GM18517 (cell line): ENCODE data around the gene DDA1.
"Not testable (repeated sequence)": the region's sequence is repeated elsewhere in the genome, so short reads cannot be mapped to it uniquely, and the experiment has no call there.

ENCODE experiments used
- ATAC-seq: cut with Tn5 transposase; IDR thresholded peaks from one replicate; pipeline ENCODE4 v1.9.1; 2021; ENCODE audit warnings: mild to moderate bottlenecking, moderate library complexity; ENCODE audit not compliant: unreplicated experiment

Gene DDA1

DNA sequence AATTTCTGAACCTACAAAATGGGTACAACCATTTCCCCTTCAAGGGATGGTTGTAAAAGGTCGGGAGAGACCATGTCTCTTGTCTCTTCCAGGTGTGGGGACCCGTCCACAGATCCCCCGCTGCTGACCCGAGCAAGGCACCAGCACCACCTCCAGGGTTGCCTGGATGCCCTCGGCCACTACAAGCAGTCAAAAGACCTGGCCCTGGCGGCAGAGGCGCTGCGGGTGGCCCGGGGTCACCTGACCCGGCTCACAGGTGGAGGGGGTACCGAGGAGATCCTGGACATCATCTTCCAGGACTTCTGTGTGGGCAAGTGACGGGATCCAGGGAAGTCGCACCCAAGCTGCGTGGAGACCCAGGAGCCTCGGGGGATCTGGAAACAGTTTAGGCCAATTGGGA lies 32.0 kb downstream of the DDA1 start:
- ATAC-seq: no peak

DNA sequence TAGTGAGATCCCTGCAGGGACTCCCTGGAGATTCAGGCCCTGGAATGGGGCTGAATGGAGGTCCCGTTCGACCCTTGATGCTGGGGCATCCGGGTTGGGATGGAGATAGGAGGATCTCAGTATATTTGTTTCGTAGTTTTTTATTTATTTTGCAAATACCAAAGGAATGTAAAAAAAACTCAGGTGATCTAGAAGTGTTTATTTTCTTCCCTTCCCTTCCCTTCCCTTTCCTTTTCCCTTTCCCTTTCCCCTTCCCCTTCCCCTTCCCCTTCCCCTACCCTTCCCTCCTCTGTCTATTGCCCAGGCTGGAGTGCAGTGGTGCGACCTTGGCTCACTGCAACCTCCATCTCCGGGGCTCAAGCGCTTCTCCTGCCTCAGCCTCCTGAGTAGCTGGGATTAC lies 32.5 kb downstream of the DDA1 start:
- no peak for ATAC-seq

DNA sequence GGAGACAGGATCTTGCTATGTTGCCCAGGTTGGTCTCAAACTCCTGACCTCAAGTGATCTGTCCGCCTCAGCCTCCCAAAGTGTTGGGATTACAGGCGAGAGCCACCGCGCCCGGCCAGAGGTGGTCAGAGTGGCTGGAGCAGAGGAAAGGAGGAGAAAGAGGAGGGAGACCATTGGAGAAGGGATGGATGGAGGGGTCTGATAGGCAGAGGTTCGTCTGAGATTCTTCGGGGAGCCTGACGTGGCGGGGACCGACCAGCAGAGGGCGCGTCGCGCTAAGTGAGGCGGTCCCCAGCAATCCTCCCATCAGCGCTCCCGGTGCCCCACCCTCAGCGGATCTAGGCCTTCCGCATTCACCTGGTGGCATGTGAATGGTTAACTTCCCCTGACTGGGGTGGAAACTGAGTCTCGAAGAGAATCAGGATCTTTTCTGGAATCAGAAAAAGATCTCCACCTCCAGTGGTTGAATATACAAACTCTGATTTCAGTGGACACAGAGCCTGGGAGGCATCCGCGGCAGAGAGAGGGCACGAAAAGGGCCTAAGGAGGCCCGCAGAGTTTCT lies 36.8 kb downstream of the DDA1 start:
- no peak for ATAC-seq

DNA sequence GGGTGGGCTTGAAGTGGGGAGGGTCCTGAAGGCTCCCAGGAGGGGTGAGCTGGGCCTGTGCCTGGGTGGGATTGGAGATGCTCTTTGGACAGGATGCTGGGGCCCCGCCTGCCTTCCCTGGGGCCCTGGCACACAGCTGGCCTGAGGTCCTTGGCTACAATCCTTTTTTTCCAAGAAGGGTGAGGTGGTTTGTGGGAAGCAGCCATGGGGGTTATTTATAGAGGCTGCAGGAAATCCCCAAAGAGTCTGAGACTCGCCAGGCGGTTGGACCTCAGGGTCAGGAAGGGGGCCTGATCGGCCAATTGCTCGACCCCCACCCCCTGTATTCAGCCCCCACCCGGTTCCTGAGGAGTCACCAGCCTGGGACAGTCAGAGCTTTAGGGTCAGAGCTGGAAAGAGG lies 38.0 kb downstream of the DDA1 start:
- ATAC-seq: no peak

DNA sequence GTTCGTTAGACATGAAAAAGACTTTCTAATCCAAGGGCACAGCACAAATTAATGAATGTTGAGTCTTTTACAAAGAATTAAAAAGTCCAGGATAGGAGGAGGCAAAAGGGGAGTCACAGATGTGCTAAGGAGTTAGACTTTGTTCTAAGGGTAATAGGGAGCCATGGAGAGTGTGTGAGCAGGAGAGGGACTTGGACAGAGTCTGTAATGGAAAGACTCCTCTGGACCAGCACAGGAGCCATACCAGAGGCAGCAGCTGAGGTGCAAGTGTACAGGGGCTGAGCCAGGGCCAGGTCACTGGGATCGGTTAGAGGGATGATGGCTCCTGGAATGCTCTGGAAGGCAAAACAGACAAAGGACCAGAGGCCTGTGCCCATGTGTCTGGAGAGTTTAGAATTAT lies 38.5 kb downstream of the DDA1 start:
- ATAC-seq: no peak

DNA sequence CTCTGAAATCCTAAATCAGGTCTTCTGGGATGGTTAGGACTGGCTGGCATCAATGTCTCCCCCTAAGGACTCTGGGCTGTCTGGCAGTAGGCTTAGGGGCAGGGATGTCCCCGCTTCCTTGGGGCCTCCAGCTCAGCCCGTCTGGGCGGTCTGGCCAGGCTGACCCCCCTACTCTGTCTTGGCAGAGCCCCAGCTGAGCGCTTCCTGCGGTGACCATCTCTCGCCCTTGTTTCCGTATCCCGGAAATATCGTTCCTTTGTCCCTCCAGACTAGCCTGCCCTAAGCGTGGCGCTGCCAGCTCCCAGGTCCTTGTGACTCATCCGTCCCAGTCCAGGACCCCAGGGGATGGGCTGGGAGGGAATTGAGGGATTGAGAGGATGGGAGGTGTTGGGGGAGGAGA lies 39.3 kb downstream of the DDA1 start:
- ATAC-seq: no peak

DNA sequence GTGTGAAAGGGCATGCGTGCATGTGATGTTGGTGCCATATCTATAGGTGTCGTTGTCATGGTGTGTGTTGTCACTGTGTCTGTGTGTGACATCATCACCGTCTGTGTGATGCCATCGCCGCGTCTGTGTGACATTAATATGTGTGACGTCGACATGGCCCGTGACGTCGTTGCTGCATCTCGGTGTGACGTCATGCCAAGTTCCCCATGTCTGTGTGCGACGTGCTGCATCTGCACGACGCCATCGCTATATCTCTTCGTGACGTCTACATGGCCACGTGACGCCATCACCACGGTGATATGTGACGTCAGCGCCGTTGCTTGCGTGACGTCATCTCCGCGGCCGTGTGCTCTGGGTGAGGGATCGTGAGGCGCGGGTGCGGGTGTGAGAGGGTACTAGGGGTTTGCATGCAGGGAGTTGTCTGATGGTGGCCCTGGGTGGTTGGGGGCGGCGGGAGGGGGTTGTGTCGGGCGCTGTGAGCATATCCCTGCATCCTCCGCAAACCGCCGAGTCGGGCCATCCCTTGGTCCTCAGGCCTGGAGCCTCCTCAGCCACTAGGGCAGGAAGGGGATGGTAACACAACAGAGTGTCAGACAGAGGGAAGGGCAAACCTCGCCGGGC lies 42.6 kb downstream of the DDA1 start:
- no peak for ATAC-seq

DNA sequence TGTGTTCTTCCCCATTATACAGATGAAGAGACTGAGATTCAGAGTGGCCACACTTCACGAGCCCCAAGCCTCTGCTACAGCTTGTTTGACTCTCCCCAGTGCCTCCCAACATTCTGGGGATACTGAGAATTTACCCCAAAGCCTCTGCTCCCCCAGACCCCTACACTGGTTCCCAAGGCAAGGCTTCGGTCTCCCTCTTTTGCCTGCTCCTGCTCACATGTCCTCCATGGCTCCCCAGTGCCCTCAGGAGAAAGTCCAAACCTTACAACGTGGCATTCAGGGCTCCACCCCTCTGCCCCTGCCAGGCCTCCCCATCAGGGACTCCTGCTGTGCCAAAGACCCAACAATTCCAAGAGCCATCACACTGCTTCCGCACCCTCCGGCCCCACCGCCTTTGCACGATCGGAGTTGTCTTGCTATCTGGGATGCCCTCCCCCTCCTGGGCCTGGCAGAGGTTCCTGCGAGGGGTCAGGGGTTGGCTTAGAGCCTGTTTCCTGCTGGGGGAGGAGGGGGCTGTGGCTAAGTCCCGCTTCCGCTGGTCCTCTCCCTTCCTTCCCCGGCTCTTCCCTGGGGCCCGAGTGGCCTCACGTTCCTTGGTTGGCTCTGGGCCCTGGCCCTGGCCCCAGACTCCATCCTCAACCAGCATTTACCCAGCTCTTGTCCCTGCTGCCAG lies 43.4 kb downstream of the DDA1 start:
- no peak for ATAC-seq

DNA sequence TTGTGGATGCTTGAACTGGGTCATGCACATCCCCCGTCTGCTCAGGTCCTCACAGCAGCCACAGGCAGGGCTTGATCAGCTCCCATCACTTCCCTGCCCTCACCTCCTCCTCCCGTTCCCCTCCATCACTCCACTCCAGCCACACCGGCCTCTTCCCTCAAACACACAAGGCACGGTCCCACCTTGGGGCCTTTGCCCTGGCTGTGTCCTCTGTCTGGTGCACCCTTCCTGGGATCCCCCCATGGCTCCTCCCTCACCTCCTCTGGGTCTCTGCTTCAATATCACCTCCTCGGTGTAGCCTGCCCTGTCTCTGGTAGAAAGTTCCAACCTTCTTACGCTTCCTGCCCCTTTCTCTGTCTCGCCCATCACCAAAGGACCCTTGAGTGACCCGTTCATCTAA lies 44.0 kb downstream of the DDA1 start:
- no peak for ATAC-seq

DNA sequence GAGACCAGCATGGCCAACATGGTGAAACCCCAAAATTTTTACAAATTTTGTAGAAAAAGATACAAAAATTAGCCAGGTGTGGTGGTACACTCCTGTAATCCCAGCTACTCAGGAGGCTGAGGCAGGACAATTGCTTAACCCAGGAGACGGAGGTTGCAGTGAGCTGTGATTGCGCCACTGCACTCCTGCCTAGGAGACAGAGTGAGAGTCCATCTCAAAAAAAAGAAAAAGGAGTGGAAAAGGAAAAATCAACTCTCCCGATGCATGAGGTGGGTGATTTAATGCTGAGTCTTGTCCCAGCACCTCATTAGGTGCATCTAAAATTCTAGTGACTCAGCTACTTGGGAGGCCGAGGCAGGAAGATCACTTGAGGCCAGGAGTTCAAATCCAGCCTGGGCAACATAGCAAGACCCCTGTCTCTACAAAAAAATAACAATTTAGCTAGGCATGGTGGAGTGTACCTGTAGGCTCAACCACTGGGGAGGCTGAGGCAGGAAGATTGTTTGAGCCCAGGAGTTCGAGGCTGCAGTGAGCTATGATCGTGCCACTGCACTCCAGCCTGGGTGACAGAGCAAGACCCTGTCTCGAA lies 47.8 kb downstream of the DDA1 start:
- ATAC-seq: no peak

DNA sequence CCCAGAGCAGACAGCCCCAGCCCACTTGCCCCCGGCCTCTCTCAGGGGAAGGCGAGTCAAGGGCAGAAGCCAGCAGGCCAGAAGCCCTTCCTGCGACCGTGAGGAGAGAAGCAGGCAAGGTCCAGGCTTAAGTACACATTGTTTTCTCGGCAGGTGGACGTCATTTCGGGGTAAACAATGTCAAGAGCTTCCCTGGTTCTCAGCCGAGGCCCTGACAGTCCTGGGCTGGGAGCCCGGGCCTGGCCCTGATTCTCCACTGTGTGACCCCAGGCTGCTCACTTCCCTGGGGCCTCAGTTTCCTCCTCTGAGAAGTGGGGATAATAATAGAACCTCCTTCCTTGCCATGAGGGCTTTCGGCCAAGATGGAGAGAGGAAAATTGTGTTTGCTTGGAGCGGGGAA lies 48.4 kb downstream of the DDA1 start:
- ATAC-seq: no peak

DNA sequence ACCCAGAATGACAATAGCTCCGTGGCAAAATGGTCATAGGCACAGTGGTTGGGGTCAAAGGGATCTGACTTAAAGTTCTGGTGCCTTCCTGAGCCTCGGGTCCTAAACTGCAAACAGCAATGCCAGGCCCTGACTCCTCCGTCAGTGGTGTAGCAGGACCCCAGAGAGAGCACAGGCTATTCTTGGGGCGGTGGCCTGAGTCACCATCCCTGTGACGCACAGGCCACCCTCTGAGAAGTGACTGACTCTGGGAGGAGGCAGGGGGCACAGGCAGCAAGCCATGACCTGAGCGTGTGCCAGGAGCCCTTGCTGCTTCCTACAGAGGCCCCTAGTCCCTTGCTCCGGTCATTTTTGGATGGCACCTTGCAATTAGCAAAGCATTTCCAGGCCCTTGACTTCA lies 49.0 kb downstream of the DDA1 start:
- ATAC-seq: no peak

DNA sequence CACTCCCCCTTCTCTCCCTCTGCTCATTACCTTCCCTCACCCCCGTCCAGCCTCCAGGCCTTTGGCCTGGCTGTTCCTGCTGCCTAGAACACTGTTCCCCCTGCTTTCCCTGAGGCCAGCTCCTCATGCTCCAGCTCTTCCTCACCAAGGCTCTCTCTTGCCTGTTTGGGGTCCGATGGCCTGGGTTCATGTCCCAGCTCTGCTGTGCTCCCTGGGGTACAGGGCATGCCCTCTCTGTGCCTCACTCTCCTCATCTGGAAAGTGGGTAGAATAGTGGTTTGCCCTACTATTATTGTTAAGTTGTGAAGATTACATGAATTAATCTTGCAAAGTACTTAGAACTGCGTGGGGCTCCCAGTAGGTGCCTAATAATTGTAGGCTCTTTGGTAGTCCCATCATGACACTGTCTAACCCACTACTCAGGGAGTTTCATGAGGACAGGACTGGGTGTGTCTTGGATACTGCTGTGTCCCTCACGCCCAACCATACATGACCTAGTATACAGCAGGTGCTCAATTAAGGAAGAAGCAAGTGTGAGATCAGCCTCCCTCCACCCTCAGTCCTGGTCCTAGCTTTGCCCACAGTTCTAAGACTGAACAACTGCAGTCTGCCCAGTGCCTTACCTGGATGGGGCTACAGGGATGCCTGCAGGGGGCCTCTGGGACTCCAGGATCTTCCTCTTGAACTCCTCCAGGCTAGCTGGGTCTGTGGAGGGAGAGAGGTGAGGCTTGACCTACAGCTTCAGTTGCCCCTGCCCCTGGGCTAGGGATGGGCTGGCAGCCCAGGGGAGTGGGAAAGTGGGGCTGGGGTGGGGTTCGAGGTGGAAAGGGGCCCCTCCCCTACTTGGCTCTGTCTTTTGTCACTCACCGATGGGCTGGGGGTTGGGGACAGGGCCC lies 50.8 kb downstream of the DDA1 start:
- no peak for ATAC-seq

DNA sequence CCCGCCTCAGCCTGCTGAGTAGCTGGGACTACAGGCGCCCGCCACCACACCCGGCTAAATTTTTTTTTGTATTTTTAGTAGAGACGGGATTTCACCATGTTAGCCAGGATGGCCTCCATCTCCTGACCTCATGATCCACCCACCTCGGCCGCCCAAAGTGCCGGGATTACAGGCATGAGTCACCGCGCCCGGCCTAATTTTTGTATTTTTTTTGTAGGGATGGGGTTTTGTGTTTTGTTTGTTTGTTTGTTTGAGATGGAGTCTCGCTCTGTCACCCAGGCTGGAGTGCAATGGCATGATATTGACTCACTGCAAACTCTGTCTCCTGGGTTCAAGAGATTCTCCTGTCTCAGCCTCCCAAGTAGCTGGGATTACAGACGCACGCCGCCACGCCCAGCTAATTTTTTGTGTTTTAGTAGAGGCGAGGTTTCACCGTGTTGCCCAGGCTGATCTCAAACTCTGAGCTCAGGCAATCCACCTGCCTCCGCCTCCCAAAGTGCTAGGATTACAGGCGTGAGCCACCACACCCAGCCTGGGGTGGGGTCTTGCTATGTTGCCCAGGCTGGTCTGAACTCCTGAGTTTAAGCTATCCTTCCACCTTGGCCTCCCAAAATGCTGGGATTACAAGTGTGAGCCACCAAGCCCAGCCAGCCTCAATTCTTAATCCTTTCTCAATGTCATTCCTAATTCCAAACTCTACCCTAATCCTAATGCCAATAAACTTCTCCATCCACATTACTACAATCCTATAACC lies 54.7 kb downstream of the DDA1 start:
- ATAC-seq: not testable (repeated sequence)

DNA sequence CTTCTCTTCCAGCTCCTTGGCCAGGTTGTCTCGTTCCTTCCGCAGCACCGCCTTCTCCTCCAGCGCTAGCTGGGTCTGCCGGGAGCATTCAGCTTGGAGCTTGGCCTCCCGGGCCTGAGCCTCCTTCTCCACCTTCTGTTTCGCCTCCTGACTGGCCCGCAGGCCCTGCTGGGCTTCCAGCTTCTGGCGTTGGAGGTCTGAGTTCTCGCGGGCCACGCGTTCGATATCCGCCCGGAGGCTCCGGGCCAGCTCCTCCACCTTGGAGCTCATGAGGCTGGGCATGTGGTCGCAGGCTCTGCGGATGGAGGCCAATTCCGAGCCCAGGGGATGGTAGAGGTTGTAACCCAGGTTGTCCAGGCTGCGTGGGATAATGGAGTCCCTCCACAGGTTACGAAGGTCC lies 56.0 kb downstream of the DDA1 start:
- ATAC-seq: no peak

DNA sequence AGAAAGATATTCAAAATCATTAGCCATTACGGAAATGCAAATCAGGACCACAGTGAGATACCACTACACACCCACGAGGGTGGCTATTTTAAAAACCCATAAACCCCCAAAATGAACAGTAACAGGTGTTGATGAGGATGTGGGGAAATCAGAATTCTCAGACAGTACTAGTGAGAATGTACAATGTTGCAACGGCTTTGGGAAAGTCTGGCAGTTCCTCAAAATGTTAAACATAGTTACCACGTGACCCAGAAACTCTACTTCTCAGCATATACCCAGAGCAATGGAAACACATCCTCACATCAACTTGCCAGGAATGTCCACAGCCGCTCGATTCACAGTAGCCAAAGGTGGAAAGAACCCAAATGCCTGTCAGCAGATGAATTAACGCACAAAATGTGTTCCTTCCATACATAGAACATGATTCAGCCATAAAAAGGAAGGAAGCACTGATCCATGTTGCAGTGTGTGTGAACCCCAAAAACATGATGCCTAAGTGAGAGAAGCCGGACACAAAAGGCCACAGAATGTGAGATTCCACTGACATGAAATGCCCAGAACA lies 60.7 kb downstream of the DDA1 start:
- ATAC-seq: peak; percentile 91
